CD4-positive, alpha-beta T cell (primary cell): Measurements from ENCODE around the gene TP53INP2. TPM values are rescaled to one million over a fixed set of nuclear protein-coding genes. Genes with fewer than 3 reads are reported as not detected.

Source experiments
- ATAC-seq: fragments of 200-7000 bp; cut with Tn5 transposase; one replicate; pipeline ENCODE4 v1.10.0; 2022; ENCODE audit warnings: mild to moderate bottlenecking; ENCODE audit not compliant: poor library complexity
- CTCF ChIA-PET: fragments of 350-600 bp; sonication (Branson Sonifier 250); formaldehyde crosslinking; loops from one replicate; lab custom pipeline; 2021; ENCODE audit warnings: antibody characterized with exemption, inconsistent platforms; lab: Charles Lee
- POLR2A ChIA-PET: fragments of 350-600 bp; sonication (Branson Sonifier 250); formaldehyde crosslinking; loops from one replicate; lab custom pipeline; 2021; ENCODE audit warnings: antibody characterized with exemption, inconsistent platforms; lab: Charles Lee
- DNase-seq, 14 experiments: peaks; one replicate each; pipeline ENCODE4 v3.0.0-alpha.2; 2013 to 2020; ENCODE audit warnings: mixed read lengths in 2 of 14
- H3K27ac ChIP-seq, 2 donors: one replicate each; pipeline versions ENCODE4 v1.5.1 to v1.7.0; 2013; ENCODE audit warnings: low read length in 2 of 2, low read depth in 1 of 2, mild to moderate bottlenecking in 1 of 2
- H3K27me3 ChIP-seq, 2 experiments: 1 replicate in 1 of 2; 2 replicates in 1 of 2; pipeline versions ENCODE4 v1.6.1 to v1.7.0; 2013; ENCODE audit warnings: low read length in 2 of 2, control low read depth in 1 of 2, mild to moderate bottlenecking in 1 of 2, moderate library complexity in 1 of 2; ENCODE audit not compliant: insufficient read depth in 2 of 2, control insufficient read depth in 1 of 2
- H3K36me3 ChIP-seq: one replicate; pipeline ENCODE4 v1.6.1; 2013; ENCODE audit warnings: low read length, control low read depth; ENCODE audit not compliant: insufficient read depth
- H3K4me1 ChIP-seq: one replicate; pipeline ENCODE4 v1.6.1; 2013; ENCODE audit warnings: low read length, control low read depth; ENCODE audit not compliant: insufficient read depth
- H3K4me3 ChIP-seq: one replicate; pipeline ENCODE4 v1.5.1; 2013; ENCODE audit warnings: mild to moderate bottlenecking, low read length, moderate library complexity
- H3K9me3 ChIP-seq, 2 experiments: 1 replicate in 1 of 2; 2 replicates in 1 of 2; pipeline versions ENCODE4 v1.6.1 to v1.7.0; 2013; ENCODE audit warnings: low read length in 2 of 2, mild to moderate bottlenecking in 2 of 2, control low read depth in 1 of 2, moderate library complexity in 1 of 2; ENCODE audit not compliant: control insufficient read depth in 1 of 2, insufficient read depth in 1 of 2
- H3K27ac Mint-ChIP-seq: one replicate; pipeline ENCODE4 v1.8.0; 2020; ENCODE audit warnings: mixed read lengths
- H3K27me3 Mint-ChIP-seq: one replicate; pipeline ENCODE4 v1.8.0; 2021; ENCODE audit warnings: mixed read lengths
- H3K36me3 Mint-ChIP-seq: one replicate; pipeline ENCODE4 v1.8.0; 2021; ENCODE audit warnings: low read depth, mixed read lengths
- H3K4me1 Mint-ChIP-seq: one replicate; pipeline ENCODE4 v1.8.0; 2021; ENCODE audit warnings: low read depth, mixed read lengths
- H3K4me3 Mint-ChIP-seq: one replicate; pipeline ENCODE4 v1.8.0; 2020; ENCODE audit warnings: mild to moderate bottlenecking, mixed read lengths
- H3K9me3 Mint-ChIP-seq: one replicate; pipeline ENCODE4 v1.8.0; 2020; ENCODE audit warnings: mixed read lengths
- CTCF ChIP-seq: fragments of 200-600 bp; IDR thresholded peaks from one replicate; pipeline ENCODE4 v1.8.0; 2022; ENCODE audit warnings: antibody characterized with exemption, mild to moderate bottlenecking
- intact Hi-C, 2 experiments: fragments of 100-400 bp; cut with DNase I in 1 of 2; cut with micrococcal nuclease in 1 of 2; formaldehyde crosslinking; loops; one replicate each; pipeline versions ENCODE4 v1.15.1 to v1.9.0; 2023 to 2025; cut with DNase I, micrococcal nuclease
- total RNA-seq, 174 experiments: library from RNA in 2 of 174; stranded (reverse) in 2 of 174; gene quantifications; one replicate each; pipeline ENCODE4 v1.2.3 and lab custom pipeline; 2021 to 2026

The TP53INP2 gene
- total RNA-seq, 2 experiments from 2014 or later, result 65.8 to 72.7 TPM

- intact Hi-C loops, result loop anchor here in 1 of 2 experiments (5.0 to 10.0 kb wide), 4 partner anchors 113 to 1789 kb away; partner anchors contain the start of genes ITCH and MMP24OS
- H3K36me3 ChIP-seq, result no peaks in the 10 kb centered on the region
- H3K9me3 Mint-ChIP-seq, result no peaks in the 10 kb centered on the region
- H3K4me1 Mint-ChIP-seq, result peaks cover 26% of the 10 kb centered on the region
- no peak for DNase-seq
- POLR2A ChIA-PET, result interaction anchor here (0.6 kb wide), 1 partner anchor 18 kb away, joined by 3 read pairs; no protein-coding TSS in a partner anchor
- no peaks in the 10 kb centered on the region for H3K27me3 ChIP-seq
- peaks cover 13% of the 10 kb centered on the region for H3K4me1 ChIP-seq
- no peak for ATAC-seq
- CTCF ChIA-PET, result interaction anchor here (0.7 kb wide), 1 partner anchor 114 kb away, joined by 3 read pairs; no protein-coding TSS in a partner anchor
- no peak overlapping the region for H3K27ac Mint-ChIP-seq
- H3K4me3 ChIP-seq, result no peak overlapping the region
- H3K27ac ChIP-seq, result no peak overlapping the region
- peaks cover 10% of the 10 kb centered on the region for H3K36me3 Mint-ChIP-seq
- TF ChIP-seq CTCF, result no peak
- no peaks in the 10 kb centered on the region for H3K9me3 ChIP-seq
- no peaks in the 10 kb centered on the region for H3K27me3 Mint-ChIP-seq
- H3K4me3 Mint-ChIP-seq, result peak overlapping the region; percentile 40
These were observed 28.6 kb upstream of the TP53INP2 start for GRCh38 chr20:34675561-34675960.

GRCh38 chr20:34675993-34676641 lies 28.0 kb upstream of the TP53INP2 start:
- peaks cover 10% of the 10 kb centered on the region for H3K36me3 Mint-ChIP-seq
- Histone ChIP-seq H3K4me1 (peaks cover 13% of the 10 kb centered on the region), H3K27me3 (no peaks in the 10 kb centered on the region), H3K27ac (peak overlapping the region; percentile 53 to 87), H3K9me3 (no peaks in the 10 kb centered on the region), H3K4me3 (peak overlapping the region; percentile 88), H3K36me3 (no peaks in the 10 kb centered on the region)
- no peaks in the 10 kb centered on the region for H3K9me3 Mint-ChIP-seq
- peaks cover 26% of the 10 kb centered on the region for H3K4me1 Mint-ChIP-seq
- POLR2A ChIA-PET, result interaction anchor here (0.6 to 1.6 kb wide), 7 partner anchors 19 to 1704 kb away, joined by 3 to 10 read pairs (median 4); partner anchors contain the start of genes ITCH and MAP1LC3A
- ATAC-seq (no peak), DNase-seq (no peak)
- intact Hi-C loops, result loop anchor here in 1 of 2 experiments (2.0 to 10.0 kb wide), 6 partner anchors 114 to 1789 kb away; partner anchors contain the start of genes AHCY, ITCH, MMP24OS and NCOA6
- CTCF ChIA-PET, result interaction anchor here (1.6 kb wide), 1 partner anchor 33 kb away, joined by 4 read pairs; no protein-coding TSS in a partner anchor
- no peak for TF ChIP-seq CTCF
- H3K27ac Mint-ChIP-seq, result peak overlapping the region; percentile 88
- peak overlapping the region; percentile 93 for H3K4me3 Mint-ChIP-seq
- no peaks in the 10 kb centered on the region for H3K27me3 Mint-ChIP-seq

- no peaks in the 10 kb centered on the region for H3K9me3 Mint-ChIP-seq
- no peaks in the 10 kb centered on the region for H3K27me3 Mint-ChIP-seq
- no peaks in the 10 kb centered on the region for H3K36me3 ChIP-seq
- peak within 1 kb of the TSS; percentile 53 to 87 for H3K27ac ChIP-seq
- intact Hi-C loops, result loop anchor here (1.0 to 10.0 kb wide), 8 partner anchors 27 to 1788 kb away; partner anchors contain the start of genes TP53INP2 (in 2 of the 2), AHCY (in 1 of the 2), ITCH (in 1 of the 2) and MMP24OS (in 1 of the 2)
- peak within 1 kb of the TSS; percentile 88 for H3K27ac Mint-ChIP-seq
- no peaks in the 10 kb centered on the region for H3K9me3 ChIP-seq
- ChIA-PET CTCF (interaction anchor here (0.6 to 1.6 kb wide), 4 partner anchors 27 to 950 kb away, joined by 3 to 7 read pairs (median 4); partner anchors contain the start of gene TP53INP2), POLR2A (interaction anchor here (0.5 to 2.0 kb wide), 20 partner anchors 13 to 1705 kb away, joined by 3 to 24 read pairs (median 4); partner anchors contain the start of genes DYNLRB1, EIF2S2, ITCH and MAP1LC3A)
- no peaks in the 10 kb centered on the region for H3K27me3 ChIP-seq
- peak; percentile 93 to 98 (median 95) for DNase-seq
- H3K36me3 Mint-ChIP-seq, result peaks cover 10% of the 10 kb centered on the region
- H3K4me3 ChIP-seq, result peak within 1 kb of the TSS; percentile 88
- ATAC-seq, result peak; percentile 96
- peaks cover 13% of the 10 kb centered on the region for H3K4me1 ChIP-seq
- H3K4me1 Mint-ChIP-seq, result peaks cover 26% of the 10 kb centered on the region
- H3K4me3 Mint-ChIP-seq, result peak within 1 kb of the TSS; percentile 93
- TF ChIP-seq CTCF, result peak; percentile 21
These were observed 27.3 kb upstream of the TP53INP2 start, which contains the start of gene PIGU for GRCh38 chr20:34676642-34677373. PIGU (minus strand) TSS chr20:34677092; CDS start chr20:34677085, 7 bp downstream.
